Measurements from ENCODE around the gene ENG.

The ENG gene

DNA sequence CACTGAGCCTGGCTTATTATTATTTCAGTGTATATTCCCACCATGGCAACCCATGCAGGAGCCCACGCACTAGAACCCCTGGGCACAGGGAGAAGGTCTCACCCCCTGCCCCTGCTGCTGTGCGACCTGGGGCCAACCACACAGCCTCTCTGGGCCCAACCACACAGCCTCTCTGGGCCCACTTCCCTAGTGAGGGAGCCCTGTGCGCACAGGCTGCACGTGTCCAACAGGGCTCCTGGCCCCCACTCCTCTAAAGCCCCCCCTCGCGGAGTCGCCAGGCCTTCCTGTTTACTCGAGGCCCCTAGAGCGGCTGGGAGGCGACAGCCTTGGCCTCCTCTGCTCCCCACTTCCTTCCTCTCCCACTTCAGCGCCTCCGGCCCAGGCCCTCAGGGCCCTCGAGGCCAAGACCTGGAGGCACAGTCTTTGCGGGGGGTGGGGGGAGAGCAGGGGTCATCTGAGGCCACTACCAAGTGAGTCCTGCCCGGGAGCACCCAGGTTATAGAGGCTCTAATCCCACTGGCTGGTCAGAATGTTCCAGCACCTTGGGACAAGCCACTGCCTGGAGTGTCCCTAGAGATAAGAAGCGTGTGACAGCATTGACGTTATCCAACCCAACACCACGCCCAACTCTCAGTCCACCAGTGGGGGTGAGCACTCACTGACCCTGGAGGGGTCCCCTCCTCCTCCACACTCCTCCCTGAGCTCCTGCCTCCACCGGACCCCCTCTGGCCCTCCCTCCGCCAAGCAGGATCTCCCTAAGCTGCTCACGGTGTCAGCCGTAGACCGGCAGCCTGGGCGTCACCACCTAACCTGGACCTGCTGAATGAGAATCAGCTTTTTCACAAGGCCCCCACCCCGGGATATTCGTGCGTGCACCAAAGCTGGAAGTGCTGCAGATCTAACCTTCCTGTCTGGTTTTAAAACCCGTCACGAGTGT, 7.9 kb upstream of the ENG start:
- H3K79me2 ChIP-seq (ENCODE audit: control insufficient read depth, low read length) = no peaks in the 10 kb centered on the region
- no peak for TF ChIP-seq EZH2phosphoT487 (IDR thresholded peaks at IDR 0.05; ENCODE audit: borderline replicate concordance, low read length)
- TF ChIP-seq, protein P1, sequence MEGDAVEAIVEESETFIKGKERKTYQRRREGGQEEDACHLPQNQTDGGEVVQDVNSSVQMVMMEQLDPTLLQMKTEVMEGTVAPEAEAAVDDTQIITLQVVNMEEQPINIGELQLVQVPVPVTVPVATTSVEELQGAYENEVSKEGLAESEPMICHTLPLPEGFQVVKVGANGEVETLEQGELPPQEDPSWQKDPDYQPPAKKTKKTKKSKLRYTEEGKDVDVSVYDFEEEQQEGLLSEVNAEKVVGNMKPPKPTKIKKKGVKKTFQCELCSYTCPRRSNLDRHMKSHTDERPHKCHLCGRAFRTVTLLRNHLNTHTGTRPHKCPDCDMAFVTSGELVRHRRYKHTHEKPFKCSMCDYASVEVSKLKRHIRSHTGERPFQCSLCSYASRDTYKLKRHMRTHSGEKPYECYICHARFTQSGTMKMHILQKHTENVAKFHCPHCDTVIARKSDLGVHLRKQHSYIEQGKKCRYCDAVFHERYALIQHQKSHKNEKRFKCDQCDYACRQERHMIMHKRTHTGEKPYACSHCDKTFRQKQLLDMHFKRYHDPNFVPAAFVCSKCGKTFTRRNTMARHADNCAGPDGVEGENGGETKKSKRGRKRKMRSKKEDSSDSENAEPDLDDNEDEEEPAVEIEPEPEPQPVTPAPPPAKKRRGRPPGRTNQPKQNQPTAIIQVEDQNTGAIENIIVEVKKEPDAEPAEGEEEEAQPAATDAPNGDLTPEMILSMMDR (IDR thresholded peaks at IDR 0.05; ENCODE audit: low read depth, low read length, poor library complexity, severe bottlenecking) = no peak
- H3K4me3 ChIP-seq (ENCODE audit: low read length) = peak overlapping the region; percentile 44
- peaks cover 44% of the 10 kb centered on the region for H3K4me1 ChIP-seq (ENCODE audit: control insufficient read depth, low read length)
- H3K27ac ChIP-seq (ENCODE audit: low read depth, low read length) = peak overlapping the region; percentile 19
- H3K9me2 ChIP-seq (replicated peaks; ENCODE audit: control insufficient read depth, low read length) = no peaks in the 10 kb centered on the region
- H3K4me2 ChIP-seq (ENCODE audit: low read length) = peak overlapping the region; percentile 62
- H3F3A ChIP-seq (ENCODE audit: control insufficient read depth, insufficient read depth) = peaks cover 23% of the 10 kb centered on the region
- H3K9me3 ChIP-seq (ENCODE audit: control insufficient read depth, insufficient read depth, low read length) = no peaks in the 10 kb centered on the region
- H3K27me3 ChIP-seq (ENCODE audit: control insufficient read depth, low read length) = no peaks in the 10 kb centered on the region
- H3K36me3 ChIP-seq (ENCODE audit: control insufficient read depth, low read length) = no peaks in the 10 kb centered on the region
- no peaks in the 10 kb centered on the region for H4K20me1 ChIP-seq (ENCODE audit: control insufficient read depth, insufficient read depth, low read depth, low read length)

DNA sequence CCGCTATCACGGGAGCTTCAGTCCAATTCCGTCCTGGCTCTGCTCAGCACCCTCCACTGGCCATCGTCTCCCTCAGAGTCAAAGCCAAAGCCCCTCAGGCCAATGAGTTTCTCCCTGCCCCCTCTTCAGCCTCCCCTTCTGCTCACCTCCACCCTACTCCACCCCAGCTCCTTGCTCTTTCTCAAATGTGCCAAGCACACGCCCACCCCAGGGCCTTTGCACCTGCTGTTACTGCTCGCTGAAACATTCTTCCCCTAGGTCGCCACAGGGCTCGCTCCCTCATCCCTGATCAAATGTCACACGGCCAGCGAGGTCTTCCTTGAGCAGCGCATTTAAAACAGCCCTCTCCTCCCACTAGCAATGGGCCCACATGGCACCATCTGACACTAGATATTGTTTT, 6.3 kb upstream of the ENG start:
- Histone ChIP-seq H3K4me3 (ENCODE audit: low read length) (no peak overlapping the region), H3K9me2 (replicated peaks; ENCODE audit: control insufficient read depth, low read length) (no peaks in the 10 kb centered on the region), H3K27me3 (ENCODE audit: control insufficient read depth, low read length) (no peaks in the 10 kb centered on the region), H3K27ac (ENCODE audit: low read depth, low read length) (no peak overlapping the region), H3K9me3 (ENCODE audit: control insufficient read depth, insufficient read depth, low read length) (no peaks in the 10 kb centered on the region), H3K36me3 (ENCODE audit: control insufficient read depth, low read length) (no peaks in the 10 kb centered on the region), H3F3A (ENCODE audit: control insufficient read depth, insufficient read depth) (peaks cover 21% of the 10 kb centered on the region), H3K4me1 (ENCODE audit: control insufficient read depth, low read length) (peaks cover 34% of the 10 kb centered on the region), H4K20me1 (ENCODE audit: control insufficient read depth, insufficient read depth, low read depth, low read length) (no peaks in the 10 kb centered on the region), H3K79me2 (ENCODE audit: control insufficient read depth, low read length) (no peaks in the 10 kb centered on the region), H3K4me2 (ENCODE audit: low read length) (no peak overlapping the region)
- TF ChIP-seq EZH2phosphoT487 (IDR thresholded peaks at IDR 0.05; ENCODE audit: borderline replicate concordance, low read length) = no peak
- TF ChIP-seq, protein P1 (IDR thresholded peaks at IDR 0.05; ENCODE audit: low read depth, low read length, poor library complexity, severe bottlenecking) = no peak

DNA sequence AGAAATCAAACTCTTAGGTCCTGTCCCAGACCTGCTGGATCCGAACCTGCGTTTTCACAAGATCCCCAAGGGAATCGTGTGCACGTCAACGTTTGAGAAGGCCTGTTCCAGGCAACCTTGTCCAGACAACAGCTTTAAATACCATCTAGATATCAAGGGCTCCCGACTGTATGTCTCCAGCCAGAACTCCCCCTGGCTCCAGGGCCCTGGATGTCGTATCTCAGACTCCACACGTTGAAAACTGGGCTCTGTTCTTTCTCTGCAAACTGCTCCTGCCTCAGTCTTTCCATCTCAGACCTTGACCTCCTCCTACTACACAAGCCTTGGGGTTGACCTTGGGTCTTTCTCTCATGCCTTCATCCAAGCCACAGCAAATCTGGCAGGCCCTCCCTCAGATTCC, 5.8 kb upstream of the ENG start:
- Histone ChIP-seq H3K9me3 (ENCODE audit: control insufficient read depth, insufficient read depth, low read length) (no peaks in the 10 kb centered on the region), H3K27me3 (ENCODE audit: control insufficient read depth, low read length) (no peaks in the 10 kb centered on the region), H4K20me1 (ENCODE audit: control insufficient read depth, insufficient read depth, low read depth, low read length) (no peaks in the 10 kb centered on the region), H3K36me3 (ENCODE audit: control insufficient read depth, low read length) (no peaks in the 10 kb centered on the region), H3K79me2 (ENCODE audit: control insufficient read depth, low read length) (no peaks in the 10 kb centered on the region), H3K9me2 (replicated peaks; ENCODE audit: control insufficient read depth, low read length) (no peaks in the 10 kb centered on the region), H3K4me2 (ENCODE audit: low read length) (no peak overlapping the region), H3F3A (ENCODE audit: control insufficient read depth, insufficient read depth) (peaks cover 16% of the 10 kb centered on the region), H3K4me3 (ENCODE audit: low read length) (no peak overlapping the region), H3K27ac (ENCODE audit: low read depth, low read length) (no peak overlapping the region), H3K4me1 (ENCODE audit: control insufficient read depth, low read length) (peaks cover 29% of the 10 kb centered on the region)
- no peak for TF ChIP-seq EZH2phosphoT487 (IDR thresholded peaks at IDR 0.05; ENCODE audit: borderline replicate concordance, low read length)
- TF ChIP-seq, protein P1 (IDR thresholded peaks at IDR 0.05; ENCODE audit: low read depth, low read length, poor library complexity, severe bottlenecking) = no peak

All from DOHH2 (cell line).